GM12874 (cell line): ENCODE data around the gene LSAMP.

ENCODE experiments used
- CTCF ChIP-seq: IDR thresholded peaks from 2 replicates; pipeline ENCODE4 v1.5.1; 2011; ENCODE audit warnings: low read depth, mild to moderate bottlenecking, control low read depth, low read length, moderate library complexity; ENCODE audit not compliant: insufficient read depth

The LSAMP gene

GRCh38 chr3:116040152-116040551 is 405.1 kb downstream of the LSAMP start:
- TF ChIP-seq CTCF = no peak

GRCh38 chr3:116039651-116039985 is 405.7 kb downstream of the LSAMP start:
- no peak for TF ChIP-seq CTCF

GRCh38 chr3:116038968-116039650 is 406.2 kb downstream of the LSAMP start:
- TF ChIP-seq CTCF = no peak

GRCh38 chr3:116037954-116038911 is 407.1 kb downstream of the LSAMP start:
- no peak for TF ChIP-seq CTCF

- no peak for TF ChIP-seq CTCF
These were observed 409.9 kb downstream of the LSAMP start for GRCh38 chr3:116035429-116035828.

- no peak for TF ChIP-seq CTCF
These were observed 410.5 kb downstream of the LSAMP start for GRCh38 chr3:116034794-116035193.

- no peak for TF ChIP-seq CTCF
These were observed 411.2 kb downstream of the LSAMP start for GRCh38 chr3:116034086-116034485.
